Adipocyte (in vitro differentiated cells): ENCODE results near the gene CCNB2.
A peak's percentile ranks its signal among the peaks of the same experiment; 100 is the strongest.
"Not testable (repeated sequence)": the region's sequence is repeated elsewhere in the genome, so short reads cannot be mapped to it uniquely, and the experiment has no call there.

ENCODE experiments used
- DNase-seq: peaks from one replicate; pipeline ENCODE4 v3.0.0-alpha.2; 2015; ENCODE audit warnings: low read depth
- H3K27me3 ChIP-seq: replicated peaks from 2 replicates; pipeline ENCODE4 v1.7.0; 2013; ENCODE audit warnings: mild to moderate bottlenecking, low read length, moderate library complexity; ENCODE audit not compliant: control insufficient read depth, insufficient read depth
- H3K36me3 ChIP-seq: 2 replicates; pipeline ENCODE4 v1.7.0; 2013; ENCODE audit warnings: low read length, mild to moderate bottlenecking, moderate library complexity; ENCODE audit not compliant: control insufficient read depth, insufficient read depth, severe bottlenecking
- H3K4me1 ChIP-seq: 2 replicates; pipeline ENCODE4 v1.7.0; 2013; ENCODE audit warnings: mild to moderate bottlenecking, low read length, moderate library complexity; ENCODE audit not compliant: control insufficient read depth, insufficient read depth
- H3K4me3 ChIP-seq: 2 replicates; pipeline ENCODE4 v1.7.0; 2013; ENCODE audit warnings: mild to moderate bottlenecking, low read length, moderate library complexity
- H3K9ac ChIP-seq: 2 replicates; pipeline ENCODE4 v1.7.0; 2013; ENCODE audit warnings: mild to moderate bottlenecking, low read length, moderate library complexity
- H3K9me3 ChIP-seq: 2 replicates; pipeline ENCODE4 v1.7.0; 2013; ENCODE audit warnings: mild to moderate bottlenecking, low read length, moderate library complexity; ENCODE audit not compliant: control insufficient read depth

The CCNB2 gene

DNA sequence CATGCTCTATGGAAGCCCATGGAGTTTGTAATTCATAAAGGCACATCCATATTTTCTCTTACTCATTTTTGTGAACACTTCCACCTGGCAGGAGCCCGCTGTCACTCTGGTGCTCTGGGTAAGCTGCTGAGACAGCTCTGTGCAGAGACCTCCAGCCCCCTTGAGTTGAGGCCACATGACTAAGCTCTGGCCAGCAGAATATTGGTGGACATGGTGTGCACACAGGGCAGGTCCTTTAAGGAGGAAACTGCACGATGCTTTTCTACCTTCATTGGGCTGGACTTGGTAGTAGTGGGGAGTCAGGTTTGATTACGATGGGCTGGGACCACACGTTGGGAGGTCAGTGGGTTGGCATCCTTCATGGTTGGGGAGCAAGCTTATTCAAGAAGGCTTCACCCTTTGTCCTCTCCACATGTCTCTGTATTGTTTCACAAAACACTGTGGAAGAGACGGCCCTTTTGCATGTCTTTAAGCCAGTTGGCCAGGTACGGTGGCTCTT lies 29.0 kb downstream of the CCNB2 start:
- Histone ChIP-seq H3K4me1 (no peaks in the 10 kb centered on the region), H3K27me3 (no peaks in the 10 kb centered on the region), H3K9ac (no peak overlapping the region), H3K9me3 (peaks cover 7% of the 10 kb centered on the region), H3K4me3 (no peak overlapping the region), H3K36me3 (peaks cover 68% of the 10 kb centered on the region)
- no peak for DNase-seq

DNA sequence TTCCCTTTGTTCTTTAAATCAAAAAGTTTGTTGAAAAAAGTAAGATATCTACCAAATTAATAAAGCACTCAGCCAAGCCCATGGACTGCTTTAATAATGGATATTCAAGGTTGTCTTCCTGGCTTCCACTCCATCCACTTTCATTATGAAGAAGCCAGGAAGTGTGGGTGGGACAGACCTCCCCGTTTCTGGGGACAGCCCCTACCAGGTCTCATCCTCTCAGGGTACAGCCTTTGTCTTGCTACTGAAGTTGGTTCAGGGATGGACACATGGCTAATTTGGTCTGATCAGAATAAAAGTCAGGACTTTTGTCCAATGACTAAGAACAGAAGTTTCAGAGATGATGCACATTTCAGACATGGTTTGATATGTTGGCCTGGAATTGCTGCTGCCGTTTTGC lies 32.6 kb downstream of the CCNB2 start:
- no peaks in the 10 kb centered on the region for H3K9me3 ChIP-seq
- H3K36me3 ChIP-seq = peaks cover 84% of the 10 kb centered on the region
- no peaks in the 10 kb centered on the region for H3K27me3 ChIP-seq
- H3K9ac ChIP-seq = no peak overlapping the region
- H3K4me1 ChIP-seq = peaks cover 13% of the 10 kb centered on the region
- no peak overlapping the region for H3K4me3 ChIP-seq
- no peak for DNase-seq

DNA sequence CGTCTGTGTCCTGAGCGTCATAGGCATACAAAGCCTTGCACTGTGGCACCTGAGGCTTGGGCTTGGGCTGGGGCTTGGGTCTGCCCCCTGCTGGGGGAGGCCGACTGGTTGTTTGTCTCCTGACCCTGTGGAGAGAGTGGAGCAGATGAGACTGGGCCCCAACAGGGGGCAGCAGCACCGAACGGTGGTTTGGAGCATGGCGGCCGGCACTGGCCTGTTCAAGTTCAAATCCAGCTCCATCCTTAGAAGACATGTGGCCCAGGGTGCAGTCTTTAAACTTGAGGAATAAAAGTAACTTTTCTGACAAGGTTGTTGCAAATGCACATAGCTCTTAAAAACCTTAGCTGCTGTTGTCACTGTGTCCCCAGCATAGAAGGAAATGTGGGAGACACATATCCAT lies 33.3 kb downstream of the CCNB2 start:
- peaks cover 13% of the 10 kb centered on the region for H3K4me1 ChIP-seq
- no peaks in the 10 kb centered on the region for H3K27me3 ChIP-seq
- H3K9me3 ChIP-seq = no peaks in the 10 kb centered on the region
- no peak overlapping the region for H3K4me3 ChIP-seq
- peak; percentile 3 for DNase-seq
- H3K9ac ChIP-seq = no peak overlapping the region
- H3K36me3 ChIP-seq = peaks cover 84% of the 10 kb centered on the region

DNA sequence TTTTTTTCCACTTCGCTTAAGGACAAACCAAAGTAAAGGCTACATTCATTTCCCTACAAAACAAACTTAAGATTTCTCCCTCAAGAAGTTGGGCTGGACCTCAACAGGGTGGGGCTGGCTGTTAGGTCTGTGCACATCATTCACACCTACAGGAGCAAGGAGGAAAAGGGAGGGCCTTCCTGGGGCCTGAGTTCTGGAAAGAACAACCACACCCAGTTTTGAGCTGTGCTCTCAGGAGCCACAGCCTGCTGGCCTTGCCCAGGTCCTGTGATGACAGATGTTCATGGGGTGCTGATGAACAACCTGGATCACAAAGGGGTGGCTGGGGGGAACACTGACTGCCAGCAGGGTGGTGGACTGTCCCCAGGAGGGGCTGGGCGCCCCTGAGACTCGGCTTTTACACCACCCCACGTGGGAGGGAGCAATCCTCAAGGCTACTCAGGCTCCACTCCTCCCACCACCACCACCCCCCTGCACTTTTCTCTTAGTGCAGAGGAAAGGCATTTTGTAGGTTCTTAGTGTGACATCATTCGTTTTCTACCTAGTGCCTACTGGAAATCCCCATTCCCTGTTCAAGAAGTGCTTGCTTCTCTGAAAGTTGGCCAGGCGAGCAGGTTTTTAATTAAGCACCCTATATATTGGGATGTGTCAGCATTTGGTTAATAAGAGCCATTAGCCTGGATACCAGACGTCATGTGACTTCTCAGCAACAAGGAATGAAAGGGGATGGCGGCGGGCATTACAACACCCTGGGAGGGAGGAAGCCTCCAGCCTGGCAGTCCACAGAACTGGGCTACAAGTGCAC lies 35.7 kb downstream of the CCNB2 start:
- peaks cover 13% of the 10 kb centered on the region for H3K4me1 ChIP-seq
- DNase-seq = no peak
- H3K4me3 ChIP-seq = no peak overlapping the region
- no peaks in the 10 kb centered on the region for H3K27me3 ChIP-seq
- H3K36me3 ChIP-seq = peaks cover 69% of the 10 kb centered on the region
- H3K9me3 ChIP-seq = no peaks in the 10 kb centered on the region
- H3K9ac ChIP-seq = no peak overlapping the region

DNA sequence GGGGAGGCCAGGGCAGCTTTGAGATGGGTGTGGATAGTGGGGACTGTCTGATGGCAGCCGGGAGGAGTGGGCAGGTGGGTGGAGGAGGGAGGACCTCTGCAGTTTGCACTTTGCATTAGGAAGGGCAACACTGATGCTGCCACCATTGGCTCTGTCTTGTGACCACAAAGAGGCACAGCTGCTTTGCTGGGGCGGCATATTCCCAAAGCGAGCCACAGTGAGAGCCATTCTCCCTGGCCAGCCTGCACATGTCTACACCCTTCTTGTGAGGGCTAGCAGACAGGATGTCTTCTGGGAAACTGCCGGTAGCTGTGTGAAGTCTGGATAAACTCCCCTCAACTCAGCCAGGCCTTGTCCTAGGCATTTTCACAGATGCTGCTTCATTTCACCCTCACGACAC lies 38.3 kb downstream of the CCNB2 start:
- peaks cover 57% of the 10 kb centered on the region for H3K36me3 ChIP-seq
- DNase-seq = no peak

DNA sequence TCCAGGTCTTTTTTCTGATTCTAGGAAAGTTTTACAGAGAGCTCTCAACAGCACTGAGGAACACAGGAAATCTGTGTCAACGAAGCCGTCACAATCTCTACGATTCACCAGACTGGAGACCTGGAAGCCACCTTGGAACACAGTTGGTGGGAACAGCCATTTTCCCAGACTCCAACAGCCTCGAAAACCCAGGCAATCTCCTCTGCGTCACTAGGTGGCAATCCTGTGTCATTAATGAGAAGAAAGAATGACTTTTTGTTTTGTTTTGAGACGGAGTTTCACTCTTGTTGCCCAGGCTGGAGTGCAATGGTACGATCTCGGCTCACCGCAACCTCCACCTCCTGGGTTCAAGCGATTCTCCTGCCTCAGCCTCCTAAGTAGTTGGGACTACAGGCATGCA lies 39.6 kb downstream of the CCNB2 start:
- not testable (repeated sequence) for H3K9ac ChIP-seq, H3K27me3 ChIP-seq, H3K4me3 ChIP-seq, H3K9me3 ChIP-seq
- DNase-seq = peak; percentile 39
- H3K4me1 ChIP-seq = peaks cover 31% of the 10 kb centered on the region
- H3K36me3 ChIP-seq = peaks cover 49% of the 10 kb centered on the region

More for the DNA sequence above, 38.3 kb downstream of the CCNB2 start:
- no peak overlapping the region for H3K9ac ChIP-seq
- H3K9me3 ChIP-seq = no peaks in the 10 kb centered on the region
- no peak overlapping the region for H3K4me3 ChIP-seq
- H3K27me3 ChIP-seq = no peaks in the 10 kb centered on the region
- H3K4me1 ChIP-seq = peaks cover 19% of the 10 kb centered on the region

DNA sequence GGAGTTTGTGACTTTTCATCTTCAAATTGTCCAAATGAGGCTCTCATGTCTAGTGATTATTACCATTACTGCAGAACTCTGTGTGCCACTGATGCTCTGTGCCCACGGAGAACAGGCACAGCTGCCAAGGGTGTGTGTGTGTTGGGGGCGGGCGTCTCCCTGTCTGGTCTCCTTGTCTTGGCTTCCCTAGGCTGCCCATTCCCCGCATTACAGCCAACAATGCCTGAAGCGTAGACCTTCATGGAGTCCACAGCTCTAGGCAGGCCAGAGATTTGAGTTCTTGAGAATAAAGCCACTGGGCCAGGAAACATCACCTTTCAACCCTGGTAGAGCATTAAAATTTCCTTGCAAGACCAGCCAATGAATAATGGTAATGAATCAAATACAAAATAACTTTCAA lies 42.7 kb downstream of the CCNB2 start:
- no peak for DNase-seq
- H3K36me3 ChIP-seq = peaks cover 57% of the 10 kb centered on the region
- no peaks in the 10 kb centered on the region for H3K9me3 ChIP-seq
- H3K4me3 ChIP-seq = no peak overlapping the region
- H3K27me3 ChIP-seq = no peaks in the 10 kb centered on the region
- no peak overlapping the region for H3K9ac ChIP-seq
- peaks cover 28% of the 10 kb centered on the region for H3K4me1 ChIP-seq

DNA sequence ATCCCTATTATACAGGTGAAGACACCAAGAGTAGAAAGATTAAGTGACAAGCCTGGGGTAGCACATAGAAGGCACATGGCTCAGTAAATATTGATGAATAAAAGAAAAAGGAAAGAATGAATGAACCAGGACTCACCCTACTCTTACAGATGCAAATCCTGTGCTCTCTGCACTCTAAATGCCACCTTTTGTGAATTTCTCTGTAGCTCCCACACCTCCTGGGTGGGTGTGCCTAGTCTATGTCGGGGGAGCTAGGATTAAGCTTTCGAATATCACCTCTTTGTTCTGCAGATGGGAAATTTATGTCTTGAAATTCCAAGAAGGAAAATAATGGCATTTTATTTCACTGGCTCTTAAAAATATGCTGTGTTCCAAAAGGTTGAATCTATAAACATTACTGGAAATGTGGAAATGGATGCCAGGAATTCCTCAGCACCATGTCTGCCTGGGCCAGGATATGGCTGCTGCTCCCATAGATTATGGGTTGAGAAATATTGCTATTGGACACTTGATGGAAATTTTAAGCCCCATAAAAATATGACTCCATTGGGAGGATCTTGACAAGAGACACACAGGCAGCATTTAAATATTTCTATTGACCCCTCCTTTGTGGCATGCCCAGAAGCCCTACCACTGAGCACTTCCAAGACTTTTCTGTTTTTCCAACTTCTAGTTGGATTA lies 43.3 kb downstream of the CCNB2 start:
- Histone ChIP-seq H3K9ac (no peak overlapping the region), H3K4me3 (no peak overlapping the region), H3K36me3 (peaks cover 57% of the 10 kb centered on the region), H3K27me3 (no peaks in the 10 kb centered on the region), H3K4me1 (peaks cover 28% of the 10 kb centered on the region), H3K9me3 (no peaks in the 10 kb centered on the region)
- peak; percentile 63 for DNase-seq

DNA sequence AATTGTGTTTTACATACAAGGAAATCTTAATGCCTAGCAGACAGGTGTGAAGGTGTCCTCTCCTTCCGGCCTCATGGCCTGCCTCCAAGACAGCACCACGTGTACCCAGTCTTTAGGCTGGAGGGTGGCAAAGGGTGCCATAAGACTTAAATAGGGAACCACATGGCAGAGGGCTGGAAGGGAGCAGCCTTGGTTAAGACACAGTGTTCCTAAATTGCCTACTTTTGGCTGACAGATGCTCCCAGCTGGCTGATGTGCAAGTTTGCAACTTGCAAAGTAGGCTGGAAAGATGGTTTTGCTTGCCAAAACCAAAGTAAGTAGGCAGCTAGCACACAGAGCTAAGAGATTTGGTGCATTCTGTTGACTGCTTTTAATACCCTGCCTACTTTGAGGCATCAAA lies 45.2 kb downstream of the CCNB2 start:
- DNase-seq = no peak
- no peak overlapping the region for H3K9ac ChIP-seq
- no peaks in the 10 kb centered on the region for H3K27me3 ChIP-seq
- H3K4me3 ChIP-seq = no peak overlapping the region
- H3K4me1 ChIP-seq = peaks cover 28% of the 10 kb centered on the region
- peaks cover 69% of the 10 kb centered on the region for H3K36me3 ChIP-seq
- H3K9me3 ChIP-seq = no peaks in the 10 kb centered on the region

DNA sequence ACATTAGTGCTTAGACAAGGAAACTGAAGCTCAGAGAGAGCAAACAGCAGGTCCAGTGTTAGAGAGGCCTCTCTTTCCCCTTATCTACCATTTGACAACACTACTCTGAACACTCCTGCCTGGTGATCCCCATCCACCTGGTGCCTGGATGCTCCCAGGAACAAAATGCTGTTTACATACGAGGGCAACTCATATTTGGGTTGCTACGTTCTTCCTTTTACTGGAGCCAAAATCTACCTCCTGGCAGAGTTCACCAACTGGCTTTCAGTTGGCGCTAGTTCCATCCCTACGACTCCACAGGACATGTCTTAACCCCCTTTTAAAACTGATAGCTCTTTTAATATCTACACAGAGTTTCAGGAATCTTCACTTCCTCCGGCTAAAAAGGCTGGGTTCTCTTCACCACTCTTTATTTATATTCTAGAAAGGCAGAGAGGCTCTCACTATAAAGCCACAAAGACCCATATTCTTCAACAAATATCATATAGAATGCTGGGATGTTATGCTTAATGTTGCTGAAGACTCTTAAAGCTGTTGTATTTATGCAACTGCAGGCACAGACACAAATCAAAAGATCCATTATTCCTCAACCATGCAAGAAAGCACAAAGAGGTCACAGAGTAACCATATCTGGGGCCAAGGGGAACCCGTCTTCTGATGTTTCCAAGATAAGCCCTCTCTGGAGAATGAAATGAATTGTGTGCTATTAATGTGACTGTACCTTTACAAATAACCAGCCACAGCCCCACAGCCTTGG lies 47.9 kb downstream of the CCNB2 start:
- H3K9ac ChIP-seq = no peak overlapping the region
- peaks cover 26% of the 10 kb centered on the region for H3K4me1 ChIP-seq
- H3K36me3 ChIP-seq = peaks cover 74% of the 10 kb centered on the region
- H3K4me3 ChIP-seq = no peak overlapping the region
- no peaks in the 10 kb centered on the region for H3K27me3 ChIP-seq
- no peaks in the 10 kb centered on the region for H3K9me3 ChIP-seq
- DNase-seq = no peak

DNA sequence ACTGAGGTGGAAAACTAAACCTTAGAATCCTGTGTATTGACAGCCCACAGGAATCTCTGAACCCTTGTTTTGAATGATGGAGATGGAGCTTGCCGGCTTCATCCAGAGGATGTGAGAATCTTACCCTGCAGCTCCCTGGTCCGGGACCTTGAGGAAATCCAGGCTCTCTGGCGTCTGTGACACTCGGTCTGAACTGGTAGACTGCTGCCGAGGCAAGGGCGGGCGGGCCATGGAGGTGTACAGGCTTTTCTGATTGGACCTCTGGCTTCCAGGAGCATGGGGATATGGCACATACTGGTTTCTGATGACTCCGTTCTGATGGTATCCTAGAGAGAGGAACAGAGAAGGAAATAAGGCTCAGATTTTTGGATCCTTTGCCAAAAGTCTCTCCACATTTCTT lies 48.5 kb downstream of the CCNB2 start:
- DNase-seq = no peak
- no peaks in the 10 kb centered on the region for H3K9me3 ChIP-seq
- H3K27me3 ChIP-seq = no peaks in the 10 kb centered on the region
- H3K4me3 ChIP-seq = no peak overlapping the region
- H3K9ac ChIP-seq = no peak overlapping the region
- H3K4me1 ChIP-seq = peaks cover 20% of the 10 kb centered on the region
- H3K36me3 ChIP-seq = peaks cover 80% of the 10 kb centered on the region
